Hepatocyte (in vitro differentiated cells): Measurements from ENCODE around the gene KPNA5. TPM values are rescaled to one million over a fixed set of nuclear protein-coding genes. Genes with fewer than 3 reads are reported as not detected.
A peak's percentile ranks its signal among the peaks of the same experiment; 100 is the strongest.
"Not testable (repeated sequence)": the region's sequence is repeated elsewhere in the genome, so short reads cannot be mapped to it uniquely, and the experiment has no call there.

Source experiments
- DNase-seq: peaks from one replicate; pipeline ENCODE4 v3.0.0-alpha.2; 2016; ENCODE audit warnings: low spot score
- H2AFZ ChIP-seq: fragments of 200-600 bp; sonication (generic); 2 replicates; pipeline ENCODE4 v1.6.0; 2016; ENCODE audit warnings: antibody characterized with exemption, mild to moderate bottlenecking
- H3K27ac ChIP-seq: fragments of 200-600 bp; sonication (generic); 2 replicates; pipeline ENCODE4 v1.5.1; 2016; ENCODE audit warnings: mild to moderate bottlenecking
- H3K27me3 ChIP-seq: fragments of 200-600 bp; sonication (generic); 2 replicates; pipeline ENCODE4 v1.6.1; 2016
- H3K36me3 ChIP-seq: fragments of 200-600 bp; sonication (generic); replicated peaks from 2 replicates; pipeline ENCODE4 v1.5.1; 2016; ENCODE audit warnings: low read depth; ENCODE audit not compliant: insufficient read depth
- H3K4me1 ChIP-seq: fragments of 200-600 bp; sonication (generic); 2 replicates; pipeline ENCODE4 v1.5.1; 2016; ENCODE audit warnings: mild to moderate bottlenecking, moderate library complexity; ENCODE audit not compliant: insufficient read depth
- H3K4me2 ChIP-seq: fragments of 200-600 bp; sonication (generic); 2 replicates; pipeline ENCODE4 v1.6.0; 2016
- H3K4me3 ChIP-seq: fragments of 200-600 bp; sonication (generic); 2 replicates; pipeline ENCODE4 v1.5.1; 2016; ENCODE audit warnings: mild to moderate bottlenecking
- H3K79me2 ChIP-seq: fragments of 200-600 bp; sonication (generic); 2 replicates; pipeline ENCODE4 v1.6.0; 2017; ENCODE audit warnings: mild to moderate bottlenecking
- H3K9me2 ChIP-seq: fragments of 200-600 bp; sonication (generic); replicated peaks from 2 replicates; pipeline ENCODE4 v1.6.0; 2017; ENCODE audit warnings: mild to moderate bottlenecking; ENCODE audit not compliant: insufficient read depth
- H3K9me3 ChIP-seq: fragments of 200-600 bp; sonication (generic); 2 replicates; pipeline ENCODE4 v1.5.1; 2016; ENCODE audit warnings: low read depth, mild to moderate bottlenecking
- H4K20me1 ChIP-seq: fragments of 200-600 bp; sonication (generic); 2 replicates; pipeline ENCODE4 v1.6.0; 2016; ENCODE audit warnings: mild to moderate bottlenecking; ENCODE audit not compliant: insufficient read depth, poor library complexity, severe bottlenecking
- EZH2 ChIP-seq: fragments of 200-600 bp; sonication (generic); IDR thresholded peaks from 2 replicates; pipeline ENCODE4 v1.6.1; 2016; ENCODE audit warnings: antibody characterized with exemption, mild to moderate bottlenecking, borderline replicate concordance
- EZH2phosphoT487 ChIP-seq: fragments of 200-600 bp; sonication (generic); IDR thresholded peaks from one replicate; pipeline ENCODE4 v1.6.1; 2018; ENCODE audit warnings: antibody characterized with exemption, mild to moderate bottlenecking, low read depth, moderate library complexity; ENCODE audit not compliant: unreplicated experiment, severe bottlenecking
- WGBS: methylation state at CpG from one replicate; pipeline ENCODE4 v1.1.6; 2016; ENCODE audit warnings: low lambda C conversion rate; ENCODE audit errors: missing lambda C conversion rate; 5-methylcytosine and 5-hydroxymethylcytosine counted together
- polyA plus RNA-seq: library from polyadenylated mRNA; unstranded; fragments of >200 nt; fragmentation: Nextera tagmentation; extraction: Ambion mirVana; gene quantifications from 2 replicates; pipeline ENCODE4 v1.2.1, GENCODE V29; 2016
- total RNA-seq: library from RNA; depleted of rRNA; stranded (reverse); fragments of >200 nt; gene quantifications from 2 replicates; pipeline ENCODE4 v1.2.3, GENCODE V29; 2014
- TF ChIP-seq, protein P1 (sequence below): fragments of 200-600 bp; sonication (generic); IDR thresholded peaks from 2 replicates; pipeline ENCODE4 v1.5.1; 2016; ENCODE audit warnings: antibody characterized with exemption, mild to moderate bottlenecking; ENCODE audit not compliant: poor library complexity

Gene KPNA5
- total and polyA plus RNA-seq, 2 experiments from 2014 or later: 5.4 to 20.5 TPM

GRCh38 chr6:116682334-116682712 lies 1.3 kb downstream of the KPNA5 start:
- Histone ChIP-seq H3K4me2 (peak overlapping the region; percentile 86), H3K79me2 (peaks cover 54% of the 10 kb centered on the region), H3K4me1 (peaks cover 3% of the 10 kb centered on the region), H4K20me1 (peaks cover 18% of the 10 kb centered on the region), H3K9me2 (no peaks in the 10 kb centered on the region), H3K27ac (peak overlapping the region; percentile 93), H3K4me3 (peak overlapping the region; percentile 55), H3K9me3 (no peaks in the 10 kb centered on the region), H2AFZ (peak overlapping the region; percentile 91), H3K27me3 (no peaks in the 10 kb centered on the region), H3K36me3 (no peaks in the 10 kb centered on the region)
- WGBS: 48% methylated on average over 5 of the region's 5 CpGs
- DNase-seq: peak; percentile 26
- TF ChIP-seq, protein P1, sequence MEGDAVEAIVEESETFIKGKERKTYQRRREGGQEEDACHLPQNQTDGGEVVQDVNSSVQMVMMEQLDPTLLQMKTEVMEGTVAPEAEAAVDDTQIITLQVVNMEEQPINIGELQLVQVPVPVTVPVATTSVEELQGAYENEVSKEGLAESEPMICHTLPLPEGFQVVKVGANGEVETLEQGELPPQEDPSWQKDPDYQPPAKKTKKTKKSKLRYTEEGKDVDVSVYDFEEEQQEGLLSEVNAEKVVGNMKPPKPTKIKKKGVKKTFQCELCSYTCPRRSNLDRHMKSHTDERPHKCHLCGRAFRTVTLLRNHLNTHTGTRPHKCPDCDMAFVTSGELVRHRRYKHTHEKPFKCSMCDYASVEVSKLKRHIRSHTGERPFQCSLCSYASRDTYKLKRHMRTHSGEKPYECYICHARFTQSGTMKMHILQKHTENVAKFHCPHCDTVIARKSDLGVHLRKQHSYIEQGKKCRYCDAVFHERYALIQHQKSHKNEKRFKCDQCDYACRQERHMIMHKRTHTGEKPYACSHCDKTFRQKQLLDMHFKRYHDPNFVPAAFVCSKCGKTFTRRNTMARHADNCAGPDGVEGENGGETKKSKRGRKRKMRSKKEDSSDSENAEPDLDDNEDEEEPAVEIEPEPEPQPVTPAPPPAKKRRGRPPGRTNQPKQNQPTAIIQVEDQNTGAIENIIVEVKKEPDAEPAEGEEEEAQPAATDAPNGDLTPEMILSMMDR: no peak
- TF ChIP-seq EZH2phosphoT487: no peak
- TF ChIP-seq EZH2: no peak

- no peak for DNase-seq
- Histone ChIP-seq H4K20me1 (peaks cover 25% of the 10 kb centered on the region), H3K27me3 (no peaks in the 10 kb centered on the region), H3K4me3 (no peak overlapping the region), H3K4me1 (peaks cover 3% of the 10 kb centered on the region), H3K27ac (no peak overlapping the region), H3K79me2 (peaks cover 83% of the 10 kb centered on the region), H3K9me2 (no peaks in the 10 kb centered on the region), H3K9me3 (no peaks in the 10 kb centered on the region), H2AFZ (no peak overlapping the region), H3K36me3 (no peaks in the 10 kb centered on the region), H3K4me2 (no peak overlapping the region)
- 98% methylated on average over 2 of the region's 2 CpGs for WGBS
- TF ChIP-seq EZH2phosphoT487 (no peak), EZH2 (no peak)
- TF ChIP-seq, protein P1: no peak
Measured at GRCh38 chr6:116685437-116685993, 4.5 kb downstream of the KPNA5 start.

DNA sequence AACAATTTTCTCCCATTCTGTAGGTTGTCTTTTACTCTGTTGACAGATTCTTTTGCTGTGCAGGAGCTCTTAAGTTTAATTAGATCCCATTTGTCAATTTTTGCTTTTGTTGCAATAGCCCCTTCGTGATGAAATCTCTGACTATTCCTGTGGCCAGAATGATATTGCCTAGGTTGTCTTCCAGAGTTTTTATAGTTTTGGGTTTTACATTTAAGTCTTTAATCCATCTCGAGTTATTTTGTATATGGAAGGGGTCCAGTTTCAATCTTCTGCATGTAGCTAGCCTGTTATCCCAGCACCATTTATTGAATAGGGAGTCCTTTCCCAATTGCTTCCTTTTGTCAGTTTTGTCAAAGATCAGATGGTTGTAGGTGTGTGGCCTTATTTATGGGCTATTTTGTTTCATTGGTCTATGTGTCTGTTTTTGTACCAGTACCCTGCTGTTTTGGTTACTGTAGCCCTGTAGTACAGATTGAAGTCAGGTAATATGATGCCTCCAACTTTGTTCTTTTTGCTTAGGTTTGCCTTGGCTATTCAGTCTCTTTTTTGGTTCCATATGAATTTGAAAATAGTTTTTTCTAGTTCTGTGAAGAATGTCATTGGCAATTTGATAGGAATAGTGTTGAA lies 5.6 kb downstream of the KPNA5 start:
- 60% methylated on average over 2 of the region's 2 CpGs for WGBS
- not testable (repeated sequence) for H3K4me1 ChIP-seq, H3K9me3 ChIP-seq, H2AFZ ChIP-seq, H3K9me2 ChIP-seq, H3K36me3 ChIP-seq, H3K27me3 ChIP-seq, H3K4me2 ChIP-seq, DNase-seq, H3K4me3 ChIP-seq, H3K27ac ChIP-seq
- Histone ChIP-seq H4K20me1 (peaks cover 25% of the 10 kb centered on the region), H3K79me2 (peaks cover 92% of the 10 kb centered on the region)

- DNase-seq: no peak
- peaks cover 64% of the 10 kb centered on the region for H3K79me2 ChIP-seq
- 96% methylated on average over 5 of the region's 5 CpGs for WGBS
- H3K9me3 ChIP-seq: no peaks in the 10 kb centered on the region
- no peak overlapping the region for H3K27ac ChIP-seq
- no peaks in the 10 kb centered on the region for H3K9me2 ChIP-seq
- no peak overlapping the region for H2AFZ ChIP-seq
- TF ChIP-seq, protein P1: no peak
- no peak for TF ChIP-seq EZH2
- TF ChIP-seq EZH2phosphoT487: no peak
- H3K36me3 ChIP-seq: no peaks in the 10 kb centered on the region
- no peaks in the 10 kb centered on the region for H3K4me1 ChIP-seq
- H3K4me2 ChIP-seq: no peak overlapping the region
- peaks cover 20% of the 10 kb centered on the region for H4K20me1 ChIP-seq
- no peak overlapping the region for H3K4me3 ChIP-seq
- H3K27me3 ChIP-seq: no peaks in the 10 kb centered on the region
Measured at GRCh38 chr6:116691154-116691553, 10.1 kb downstream of the KPNA5 start.

DNA sequence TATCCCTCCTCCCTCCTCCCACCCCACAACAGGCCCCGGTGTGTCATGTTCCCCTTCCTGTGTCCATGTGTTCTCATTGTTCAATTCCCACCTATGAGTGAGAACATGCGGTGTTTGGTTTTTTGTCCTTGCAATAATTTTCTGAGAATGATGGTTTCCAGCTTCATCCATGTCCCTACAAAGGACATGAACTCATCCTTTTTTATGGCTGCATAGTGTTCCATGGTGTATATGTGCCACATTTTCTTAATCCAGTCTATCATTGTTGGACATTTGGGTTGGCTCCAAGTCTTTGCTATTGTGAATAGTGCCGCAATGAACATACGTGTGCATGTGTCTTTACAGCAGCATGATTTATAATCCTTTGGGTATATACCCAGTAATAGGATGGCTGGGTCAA lies 11.9 kb downstream of the KPNA5 start:
- H3K4me1 ChIP-seq, H3K4me2 ChIP-seq, H3K36me3 ChIP-seq, H3K27ac ChIP-seq, H4K20me1 ChIP-seq, H3K4me3 ChIP-seq, H3K9me2 ChIP-seq, H3K9me3 ChIP-seq, H3K27me3 ChIP-seq, DNase-seq, H2AFZ ChIP-seq: not testable (repeated sequence)
- peaks cover 52% of the 10 kb centered on the region for H3K79me2 ChIP-seq
- WGBS: 92% methylated on average over 4 of the region's 4 CpGs

DNA sequence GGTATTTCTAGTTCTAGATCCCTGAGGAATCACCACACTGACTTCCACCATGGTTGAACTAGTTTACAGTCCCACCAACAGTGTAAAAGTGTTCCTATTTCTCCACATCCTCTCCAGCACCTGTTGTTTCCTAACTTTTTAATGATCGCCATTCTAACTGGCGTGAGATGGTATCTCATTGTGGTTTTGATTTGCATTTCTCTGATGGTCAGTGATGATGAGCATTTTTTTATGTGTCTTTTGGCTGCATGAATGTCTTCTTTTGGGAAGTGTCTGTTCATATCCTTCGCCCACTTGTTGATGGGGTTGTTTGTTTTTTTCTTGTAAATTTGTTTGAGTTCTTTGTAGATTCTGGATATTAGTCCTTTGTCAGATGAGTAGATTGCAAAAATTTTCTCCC lies 12.3 kb downstream of the KPNA5 start:
- H3K9me3 ChIP-seq, H3K27me3 ChIP-seq, H2AFZ ChIP-seq, H3K4me1 ChIP-seq, H3K9me2 ChIP-seq, H3K36me3 ChIP-seq, H3K4me2 ChIP-seq, H4K20me1 ChIP-seq, H3K4me3 ChIP-seq, DNase-seq, H3K27ac ChIP-seq: not testable (repeated sequence)
- peaks cover 48% of the 10 kb centered on the region for H3K79me2 ChIP-seq
- 92% methylated on average over 3 of the region's 3 CpGs for WGBS
